PC-3 (cell line): Measurements from ENCODE around the gene KIR3DL2. TPM values are rescaled to one million over a fixed set of nuclear protein-coding genes. Genes with fewer than 3 reads are reported as not detected.
A peak's percentile ranks its signal among the peaks of the same experiment; 100 is the strongest.
"Not testable (repeated sequence)": the region's sequence is repeated elsewhere in the genome, so short reads cannot be mapped to it uniquely, and the experiment has no call there.

ENCODE experiments used
- ATAC-seq: fragments of 200-7000 bp; cut with Tn5 transposase; 2 replicates; pipeline ENCODE4 v1.9.1; 2020; ENCODE audit warnings: mild to moderate bottlenecking, moderate library complexity
- BruUV-seq: library from RNA; stranded (reverse); fragments of 400-500 nt; replicated peaks from 2 replicates; lab custom pipeline; 2021; lab: Mats Ljungman, UMichigan
- CTCF ChIA-PET: fragments of 300-600 bp; sonication (Branson Sonifier 250); formaldehyde crosslinking; loops from one replicate; lab custom pipeline; 2022; ENCODE audit warnings: antibody characterized with exemption; lab: Charles Lee
- POLR2A ChIA-PET: fragments of 300-600 bp; sonication (Branson Sonifier 250); formaldehyde crosslinking; loops from one replicate; lab custom pipeline; 2022; ENCODE audit warnings: antibody characterized with exemption; ENCODE audit not compliant: unreplicated experiment; lab: Charles Lee
- DNase-seq: peaks from one replicate; pipeline ENCODE4 v3.0.0-alpha.2; 2015
- H2AFZ ChIP-seq: fragments of 300-600 bp; sonication (generic); 2 replicates; pipeline ENCODE4 v1.6.0; 2016; ENCODE audit warnings: antibody characterized with exemption, low read length
- H3F3A ChIP-seq: fragments of 300-600 bp; sonication (generic); one replicate; pipeline ENCODE4 v1.6.0; 2017; ENCODE audit warnings: antibody characterized with exemption, low read length, control low read depth, mild to moderate bottlenecking; ENCODE audit not compliant: unreplicated experiment
- H3K27ac ChIP-seq: fragments of 300-600 bp; sonication (generic); 2 replicates; pipeline ENCODE4 v1.5.1; 2016; ENCODE audit warnings: mild to moderate bottlenecking, low read length
- H3K27me3 ChIP-seq: fragments of 300-600 bp; sonication (generic); 2 replicates; pipeline ENCODE4 v1.6.1; 2016; ENCODE audit warnings: low read length, mixed read lengths
- H3K36me3 ChIP-seq: fragments of 300-600 bp; sonication (generic); 2 replicates; pipeline ENCODE4 v1.6.1; 2016; ENCODE audit warnings: low read depth, mixed run types, low read length, mixed read lengths
- H3K4me1 ChIP-seq: fragments of 300-600 bp; sonication (generic); 2 replicates; pipeline ENCODE4 v1.5.1; 2016; ENCODE audit warnings: low read length; ENCODE audit not compliant: insufficient read depth
- H3K4me2 ChIP-seq: fragments of 300-600 bp; sonication (generic); 2 replicates; pipeline ENCODE4 v1.6.0; 2016; ENCODE audit warnings: low read length
- H3K4me3 ChIP-seq: fragments of 300-600 bp; sonication (generic); 2 replicates; pipeline ENCODE4 v1.5.1; 2016; ENCODE audit warnings: mild to moderate bottlenecking, low read length, mixed read lengths
- H3K79me2 ChIP-seq: fragments of 300-600 bp; sonication (generic); 2 replicates; pipeline ENCODE4 v1.6.1; 2017; ENCODE audit warnings: low read length, mixed read lengths
- H3K9ac ChIP-seq: fragments of 300-600 bp; sonication (generic); 2 replicates; pipeline ENCODE4 v1.6.0; 2016; ENCODE audit warnings: mild to moderate bottlenecking, low read length
- H3K9me2 ChIP-seq: fragments of 300-600 bp; sonication (generic); replicated peaks from 2 replicates; pipeline ENCODE4 v1.6.1; 2016; ENCODE audit warnings: mixed run types, low read length, mixed read lengths
- H3K9me3 ChIP-seq: fragments of 300-600 bp; sonication (generic); 2 replicates; pipeline ENCODE4 v1.6.1; 2016; ENCODE audit warnings: low read length, mixed read lengths
- H4K20me1 ChIP-seq: fragments of 300-600 bp; sonication (generic); 2 replicates; pipeline ENCODE4 v1.6.1; 2016; ENCODE audit warnings: low read length, mixed read lengths
- EZH2 ChIP-seq: fragments of 300-600 bp; sonication (generic); IDR thresholded peaks from one replicate; pipeline ENCODE4 v1.6.1; 2017; ENCODE audit warnings: antibody characterized with exemption, mild to moderate bottlenecking, low read length; ENCODE audit not compliant: unreplicated experiment
- EZH2phosphoT487 ChIP-seq: fragments of 300-600 bp; sonication (generic); IDR thresholded peaks from 2 replicates; pipeline ENCODE4 v1.6.1; 2018; ENCODE audit warnings: mild to moderate bottlenecking, antibody characterized with exemption, low read length, borderline replicate concordance
- intact Hi-C: fragments of 100-400 bp; cut with micrococcal nuclease; formaldehyde crosslinking; loops from 2 replicates; pipeline ENCODE4 v1.9.0; 2023
- total RNA-seq: library from RNA; depleted of rRNA; stranded (reverse); fragments of >200 nt; gene quantifications from 2 replicates; pipeline ENCODE4 v1.2.3, GENCODE V29; 2014
- TF ChIP-seq, protein P1 (sequence below): fragments of 300-600 bp; sonication (generic); conservative IDR thresholded peaks from 2 replicates; pipeline ENCODE4 v1.5.1; 2017; ENCODE audit warnings: antibody characterized with exemption, low read depth, mild to moderate bottlenecking, low read length

Gene KIR3DL2
- total RNA-seq, 1 experiment from 2014 or later, result not detected

DNA sequence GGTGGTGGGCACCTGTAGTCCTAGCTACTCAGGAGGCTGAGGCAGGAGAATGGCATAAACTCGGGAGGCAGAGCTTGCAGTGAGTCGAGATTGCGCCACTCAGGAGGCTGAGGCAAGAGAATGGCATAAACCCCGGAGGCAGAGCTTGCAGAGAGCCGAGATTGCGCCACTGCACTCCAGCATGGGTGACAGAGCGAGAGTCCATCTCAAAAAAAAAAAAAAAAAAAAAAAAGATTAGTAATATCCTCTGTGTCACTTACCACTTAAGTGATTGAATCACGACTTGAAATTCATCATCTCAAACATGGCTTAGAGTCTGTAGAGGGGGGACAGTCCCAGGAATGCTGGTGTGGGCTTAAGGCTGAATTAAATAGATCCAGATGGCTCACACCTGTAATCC is 50.9 kb downstream of the KIR3DL2 start:
- BruUV-seq, CTCF ChIA-PET: not testable (repeated sequence)
- DNase-seq, result peak; percentile 46

DNA sequence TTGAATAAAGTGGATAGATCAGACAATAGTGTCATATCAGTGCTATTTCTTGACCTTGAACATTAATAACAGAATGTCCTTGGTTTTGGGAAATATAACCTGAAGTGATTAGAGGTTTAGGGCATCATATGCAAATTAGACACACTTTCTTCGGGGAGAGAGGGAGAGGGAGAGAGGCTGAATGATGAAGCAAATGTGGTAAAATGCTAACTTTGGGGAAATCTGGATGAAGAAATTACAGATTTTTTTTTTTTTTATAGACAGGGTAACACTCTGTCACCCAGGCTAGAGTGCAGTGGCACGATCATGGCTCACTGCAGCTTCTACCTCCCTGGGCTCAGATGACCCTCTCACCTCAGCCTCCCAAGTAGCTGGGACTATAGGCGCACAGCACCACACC is 51.8 kb downstream of the KIR3DL2 start:
- Histone ChIP-seq H3K9me2 (no peaks in the 10 kb centered on the region), H3K4me2 (no peak overlapping the region), H3K27me3 (peaks cover 55% of the 10 kb centered on the region), H3K4me1 (no peaks in the 10 kb centered on the region), H3K27ac (no peak overlapping the region), H3K4me3 (no peak overlapping the region), H3K9me3 (no peaks in the 10 kb centered on the region), H3K9ac (no peak overlapping the region), H3K79me2 (no peaks in the 10 kb centered on the region), H4K20me1 (no peaks in the 10 kb centered on the region), H3F3A (no peaks in the 10 kb centered on the region), H2AFZ (no peak overlapping the region), H3K36me3 (no peaks in the 10 kb centered on the region)
- ChIA-PET CTCF (no interaction called here), POLR2A (no interaction called here)
- DNase-seq (no peak), ATAC-seq (no peak)
- intact Hi-C loops, result no loop called here
- TF ChIP-seq EZH2phosphoT487 (no peak), EZH2 (no peak)
- TF ChIP-seq, protein P1, sequence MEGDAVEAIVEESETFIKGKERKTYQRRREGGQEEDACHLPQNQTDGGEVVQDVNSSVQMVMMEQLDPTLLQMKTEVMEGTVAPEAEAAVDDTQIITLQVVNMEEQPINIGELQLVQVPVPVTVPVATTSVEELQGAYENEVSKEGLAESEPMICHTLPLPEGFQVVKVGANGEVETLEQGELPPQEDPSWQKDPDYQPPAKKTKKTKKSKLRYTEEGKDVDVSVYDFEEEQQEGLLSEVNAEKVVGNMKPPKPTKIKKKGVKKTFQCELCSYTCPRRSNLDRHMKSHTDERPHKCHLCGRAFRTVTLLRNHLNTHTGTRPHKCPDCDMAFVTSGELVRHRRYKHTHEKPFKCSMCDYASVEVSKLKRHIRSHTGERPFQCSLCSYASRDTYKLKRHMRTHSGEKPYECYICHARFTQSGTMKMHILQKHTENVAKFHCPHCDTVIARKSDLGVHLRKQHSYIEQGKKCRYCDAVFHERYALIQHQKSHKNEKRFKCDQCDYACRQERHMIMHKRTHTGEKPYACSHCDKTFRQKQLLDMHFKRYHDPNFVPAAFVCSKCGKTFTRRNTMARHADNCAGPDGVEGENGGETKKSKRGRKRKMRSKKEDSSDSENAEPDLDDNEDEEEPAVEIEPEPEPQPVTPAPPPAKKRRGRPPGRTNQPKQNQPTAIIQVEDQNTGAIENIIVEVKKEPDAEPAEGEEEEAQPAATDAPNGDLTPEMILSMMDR, result no peak
- BruUV-seq, result no TSS peak

More for the DNA sequence above, 50.9 kb downstream of the KIR3DL2 start:
- H3K9me2 ChIP-seq, H3K36me3 ChIP-seq, H3K9me3 ChIP-seq, H3F3A ChIP-seq, H2AFZ ChIP-seq, H3K4me1 ChIP-seq, H3K79me2 ChIP-seq, H3K9ac ChIP-seq, intact Hi-C loops, H3K4me2 ChIP-seq, POLR2A ChIA-PET, H3K4me3 ChIP-seq, ATAC-seq, H3K27ac ChIP-seq, H4K20me1 ChIP-seq: not testable (repeated sequence)
- H3K27me3 ChIP-seq, result peaks cover 50% of the 10 kb centered on the region

GRCh38 chr19:54903303-54903702 is 53.1 kb downstream of the KIR3DL2 start:
- ChIA-PET CTCF (no interaction called here), POLR2A (no interaction called here)
- Histone ChIP-seq H3K4me2 (no peak overlapping the region), H3K4me3 (no peak overlapping the region), H3K27me3 (peaks cover 51% of the 10 kb centered on the region), H3K79me2 (no peaks in the 10 kb centered on the region), H3K27ac (no peak overlapping the region), H3K9ac (no peak overlapping the region), H2AFZ (no peak overlapping the region), H4K20me1 (no peaks in the 10 kb centered on the region), H3K9me2 (no peaks in the 10 kb centered on the region), H3K9me3 (no peaks in the 10 kb centered on the region), H3K4me1 (no peaks in the 10 kb centered on the region), H3K36me3 (no peaks in the 10 kb centered on the region), H3F3A (no peaks in the 10 kb centered on the region)
- TF ChIP-seq EZH2phosphoT487, result no peak
- TF ChIP-seq, protein P1, result no peak
- no peak for TF ChIP-seq EZH2
- no TSS peak for BruUV-seq
- no peak for DNase-seq
- intact Hi-C loops, result no loop called here
- ATAC-seq, result no peak

DNA sequence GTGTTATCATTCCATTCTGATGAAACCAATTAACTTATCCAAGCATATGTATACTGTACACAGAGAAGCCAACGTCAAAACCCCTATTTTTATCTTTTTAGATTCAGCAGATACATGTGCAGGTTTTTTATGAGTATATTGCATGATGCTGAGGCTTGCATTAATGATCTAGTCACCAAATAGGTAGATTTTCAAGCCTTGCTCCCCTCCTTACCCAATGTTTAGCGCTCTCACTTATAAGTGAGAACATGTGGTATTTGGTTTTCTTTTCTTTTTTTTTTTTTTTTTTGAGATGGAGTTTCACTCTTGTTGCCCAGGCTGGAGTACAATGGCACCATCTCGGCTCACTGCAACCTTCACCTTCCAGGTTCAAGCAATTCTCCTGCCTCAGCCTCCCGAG is 54.0 kb downstream of the KIR3DL2 start:
- H3K4me2 ChIP-seq, H4K20me1 ChIP-seq, H3K9me2 ChIP-seq, H3K4me1 ChIP-seq, H3K4me3 ChIP-seq, intact Hi-C loops, H3K27ac ChIP-seq, BruUV-seq, ATAC-seq, H3K79me2 ChIP-seq, H3K36me3 ChIP-seq, POLR2A ChIA-PET, DNase-seq, H3K9ac ChIP-seq, H3F3A ChIP-seq, H3K9me3 ChIP-seq, CTCF ChIA-PET, H2AFZ ChIP-seq: not testable (repeated sequence)
- H3K27me3 ChIP-seq, result peaks cover 47% of the 10 kb centered on the region
